A673 (cell line): Measurements from ENCODE around the gene CARS2. TPM values are rescaled to one million over a fixed set of nuclear protein-coding genes. Genes with fewer than 3 reads are reported as not detected.
"Not testable (repeated sequence)": the region's sequence is repeated elsewhere in the genome, so short reads cannot be mapped to it uniquely, and the experiment has no call there.

Source experiments
- BruUV-seq: library from RNA; stranded (reverse); fragments of 400-500 nt; replicated peaks from 2 replicates; lab custom pipeline; 2021; lab: Mats Ljungman, UMichigan
- CTCF ChIA-PET: fragments of 300-600 bp; sonication (Branson Sonifier 250); formaldehyde crosslinking; loops from one replicate; lab custom pipeline; 2022; ENCODE audit warnings: antibody characterized with exemption; lab: Charles Lee
- POLR2A ChIA-PET: fragments of 300-600 bp; sonication (Branson Sonifier 250); formaldehyde crosslinking; loops from one replicate; lab custom pipeline; 2022; ENCODE audit warnings: antibody characterized with exemption; ENCODE audit not compliant: low non-redundant PET; lab: Charles Lee
- DNase-seq: peaks from one replicate; pipeline ENCODE4 v3.0.0-alpha.2; 2015; ENCODE audit warnings: low spot score
- H3K27ac ChIP-seq: fragments of 200-600 bp; sonication (generic); 2 replicates; pipeline ENCODE4 v1.5.1; 2016; ENCODE audit warnings: mixed run types, low read depth, mild to moderate bottlenecking, mixed read lengths, antibody characterized with exemption, low read length; ENCODE audit not compliant: poor library complexity, severe bottlenecking
- H3K27me3 ChIP-seq: fragments of 200-600 bp; sonication (generic); replicated peaks from 2 replicates; pipeline ENCODE4 v1.6.1; 2017; ENCODE audit warnings: mixed run types, low read depth, mild to moderate bottlenecking, mixed read lengths, antibody characterized with exemption, low read length; ENCODE audit not compliant: insufficient read depth, poor library complexity
- H3K36me3 ChIP-seq: fragments of 200-600 bp; sonication (generic); 2 replicates; pipeline ENCODE4 v1.6.1; 2016; ENCODE audit warnings: mixed run types, mild to moderate bottlenecking, mixed read lengths, antibody characterized with exemption, low read length; ENCODE audit not compliant: insufficient read depth, poor library complexity, severe bottlenecking
- H3K4me1 ChIP-seq: fragments of 200-600 bp; sonication (generic); 2 replicates; pipeline ENCODE4 v1.6.1; 2017; ENCODE audit warnings: mixed run types, mild to moderate bottlenecking, mixed read lengths, antibody characterized with exemption, low read length; ENCODE audit not compliant: insufficient read depth, poor library complexity, severe bottlenecking
- H3K4me3 ChIP-seq: fragments of 200-600 bp; sonication (generic); 2 replicates; pipeline ENCODE4 v1.5.1; 2016; ENCODE audit warnings: low read depth, mixed run types, mild to moderate bottlenecking, mixed read lengths, low read length; ENCODE audit not compliant: poor library complexity, severe bottlenecking
- H3K9me3 ChIP-seq: fragments of 200-600 bp; sonication (generic); 2 replicates; pipeline ENCODE4 v1.6.1; 2016; ENCODE audit warnings: mixed run types, low read depth, mild to moderate bottlenecking, mixed read lengths, antibody characterized with exemption, low read length; ENCODE audit not compliant: poor library complexity, severe bottlenecking
- EZH2 ChIP-seq: fragments of 200-600 bp; sonication (generic); IDR thresholded peaks from 2 replicates; pipeline ENCODE4 v1.6.1; 2017; ENCODE audit warnings: borderline replicate concordance, low read depth, mild to moderate bottlenecking, mixed read lengths, antibody characterized with exemption, low read length; ENCODE audit not compliant: poor library complexity, severe bottlenecking
- intact Hi-C: fragments of 100-400 bp; cut with micrococcal nuclease; formaldehyde crosslinking; loops from one replicate; pipeline ENCODE4 v1.10.0; 2022; ENCODE audit not compliant: unreplicated experiment
- total RNA-seq: library from RNA; stranded (reverse); gene quantifications from 2 replicates; pipeline ENCODE4 v1.2.3, GENCODE V29; 2021
- TF ChIP-seq, protein P1 (sequence below): fragments of 300-800, 200-600 bp; sonication (generic); conservative IDR thresholded peaks from 2 replicates; pipeline ENCODE4 v1.5.1; 2017; ENCODE audit warnings: low read depth, mild to moderate bottlenecking, antibody characterized with exemption, low read length, moderate library complexity, mixed read lengths

The CARS2 gene
- total RNA-seq, 1 experiment from 2014 or later, result 71.4 TPM

DNA sequence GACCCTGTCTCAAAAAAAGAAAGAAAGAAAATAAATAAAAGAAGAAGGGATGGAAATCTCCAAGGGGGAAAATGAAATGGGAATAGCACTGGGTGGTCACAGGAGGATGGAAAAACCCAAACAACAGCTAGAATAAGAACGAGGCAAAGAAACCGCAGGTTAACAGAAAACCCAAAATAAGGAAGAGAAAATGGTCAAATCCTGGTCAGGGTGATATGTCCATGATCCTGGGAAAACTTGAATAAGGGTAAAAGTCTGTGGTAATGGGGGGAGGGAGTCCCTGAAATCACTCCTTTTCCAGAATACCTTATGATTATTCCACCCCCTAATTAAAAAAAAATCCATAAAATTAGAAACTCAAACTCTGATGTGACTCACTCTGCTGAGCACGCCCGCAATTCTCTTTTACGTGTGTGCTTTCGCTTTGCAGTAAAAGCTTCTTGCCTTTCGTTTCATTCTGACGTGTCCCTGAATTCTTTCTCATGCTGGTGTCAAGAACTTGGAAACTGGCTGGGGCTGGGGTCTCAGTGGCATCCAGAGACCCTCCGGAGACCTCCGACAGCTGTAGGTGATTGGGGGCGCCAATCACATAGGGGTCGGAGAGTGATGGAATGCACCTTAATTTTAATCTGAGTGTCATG, 94.8 kb downstream of the CARS2 start:
- H3K27me3 ChIP-seq, result no peaks in the 10 kb centered on the region
- H3K9me3 ChIP-seq, result no peaks in the 10 kb centered on the region
- no TSS peak for BruUV-seq
- H3K36me3 ChIP-seq, result no peaks in the 10 kb centered on the region
- CTCF ChIA-PET, result no interaction called here
- TF ChIP-seq, protein P1, sequence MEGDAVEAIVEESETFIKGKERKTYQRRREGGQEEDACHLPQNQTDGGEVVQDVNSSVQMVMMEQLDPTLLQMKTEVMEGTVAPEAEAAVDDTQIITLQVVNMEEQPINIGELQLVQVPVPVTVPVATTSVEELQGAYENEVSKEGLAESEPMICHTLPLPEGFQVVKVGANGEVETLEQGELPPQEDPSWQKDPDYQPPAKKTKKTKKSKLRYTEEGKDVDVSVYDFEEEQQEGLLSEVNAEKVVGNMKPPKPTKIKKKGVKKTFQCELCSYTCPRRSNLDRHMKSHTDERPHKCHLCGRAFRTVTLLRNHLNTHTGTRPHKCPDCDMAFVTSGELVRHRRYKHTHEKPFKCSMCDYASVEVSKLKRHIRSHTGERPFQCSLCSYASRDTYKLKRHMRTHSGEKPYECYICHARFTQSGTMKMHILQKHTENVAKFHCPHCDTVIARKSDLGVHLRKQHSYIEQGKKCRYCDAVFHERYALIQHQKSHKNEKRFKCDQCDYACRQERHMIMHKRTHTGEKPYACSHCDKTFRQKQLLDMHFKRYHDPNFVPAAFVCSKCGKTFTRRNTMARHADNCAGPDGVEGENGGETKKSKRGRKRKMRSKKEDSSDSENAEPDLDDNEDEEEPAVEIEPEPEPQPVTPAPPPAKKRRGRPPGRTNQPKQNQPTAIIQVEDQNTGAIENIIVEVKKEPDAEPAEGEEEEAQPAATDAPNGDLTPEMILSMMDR, result no peak
- no peak for TF ChIP-seq EZH2
- peak; percentile 22 for DNase-seq
- peak overlapping the region; percentile 22 for H3K4me3 ChIP-seq
- no peaks in the 10 kb centered on the region for H3K4me1 ChIP-seq
- POLR2A ChIA-PET, result no interaction called here
- intact Hi-C loops, result no loop called here
- H3K27ac ChIP-seq, result no peak overlapping the region

DNA sequence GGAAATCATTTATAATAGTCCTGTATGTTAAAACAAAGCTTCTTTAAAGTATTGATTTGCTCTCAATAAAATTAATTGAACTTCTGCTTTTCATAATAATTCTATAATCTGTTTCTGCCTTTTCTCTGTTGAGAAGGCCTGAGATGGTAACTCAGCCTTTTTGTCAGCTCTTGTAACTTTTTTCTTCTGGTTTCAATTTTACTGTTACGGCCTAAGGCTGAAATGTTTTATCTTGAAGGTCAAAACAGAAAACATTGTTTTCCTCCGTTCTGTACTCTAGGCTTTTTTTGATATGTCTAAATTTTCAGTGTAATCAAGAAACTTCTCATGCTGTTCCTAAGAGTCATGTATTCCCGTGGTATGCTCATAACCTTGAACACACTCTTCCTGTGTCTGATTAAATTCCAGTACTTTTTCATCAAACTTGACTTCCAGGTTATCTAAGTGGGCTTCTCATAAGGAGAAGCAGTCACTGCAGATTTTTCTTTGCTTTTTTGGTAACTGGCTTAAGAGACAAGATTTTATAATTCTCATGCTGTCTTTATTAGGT, 98.2 kb downstream of the CARS2 start:
- intact Hi-C loops, result loop anchor here (2.0 kb wide), 1 partner anchor 61 kb away; no protein-coding TSS in a partner anchor
- Histone ChIP-seq H3K9me3 (no peaks in the 10 kb centered on the region), H3K27me3 (no peaks in the 10 kb centered on the region), H3K36me3 (no peaks in the 10 kb centered on the region), H3K4me1 (no peaks in the 10 kb centered on the region), H3K27ac (no peak overlapping the region), H3K4me3 (no peak overlapping the region)
- BruUV-seq, result no TSS peak
- TF ChIP-seq, protein P1, result no peak
- TF ChIP-seq EZH2, result no peak
- ChIA-PET CTCF (no interaction called here), POLR2A (no interaction called here)
- DNase-seq, result no peak

DNA sequence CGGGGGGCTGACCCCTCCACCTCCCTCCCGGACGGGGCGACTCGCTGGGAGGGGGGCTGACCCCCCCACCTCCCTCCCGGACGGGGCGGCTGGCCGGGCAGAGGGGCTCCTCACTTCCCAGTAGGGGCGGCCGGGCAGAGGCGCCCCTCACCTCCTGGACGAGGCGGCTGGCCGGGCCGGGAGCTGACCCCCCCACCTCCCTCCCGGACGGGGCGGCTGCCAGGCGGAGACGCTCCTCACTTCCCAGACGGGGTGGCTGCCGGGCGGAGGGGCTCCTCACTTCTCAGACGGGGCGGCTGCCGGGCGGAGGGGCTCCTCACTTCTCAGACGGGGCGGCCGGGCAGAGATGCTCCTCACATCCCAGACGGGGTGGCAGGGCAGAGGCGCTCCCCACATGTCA, 99.6 kb downstream of the CARS2 start:
- intact Hi-C loops, CTCF ChIA-PET, BruUV-seq: not testable (repeated sequence)

DNA sequence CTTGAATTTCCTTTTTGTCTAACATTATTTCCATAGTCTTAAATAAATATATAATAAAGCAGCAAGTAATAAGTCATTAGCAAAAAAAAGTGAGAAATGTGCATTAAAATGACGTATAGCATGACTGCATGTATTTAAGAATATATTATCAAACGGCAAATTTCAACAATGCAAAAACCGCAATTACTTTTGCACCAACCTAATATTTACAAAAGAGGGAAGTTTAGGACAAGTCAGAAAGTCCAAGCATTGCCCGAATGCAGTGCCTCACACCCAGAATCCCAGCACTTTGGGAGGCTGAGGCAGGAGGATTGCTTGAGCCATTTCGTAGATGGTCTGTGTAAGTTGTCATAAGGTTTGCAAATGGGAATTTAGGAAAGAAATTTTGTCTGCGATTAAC, 100.8 kb downstream of the CARS2 start:
- TF ChIP-seq, protein P1, result no peak
- no peak for TF ChIP-seq EZH2
- H3K36me3 ChIP-seq, result no peaks in the 10 kb centered on the region
- H3K4me3 ChIP-seq, result no peak overlapping the region
- ChIA-PET CTCF (no interaction called here), POLR2A (no interaction called here)
- H3K4me1 ChIP-seq, result no peaks in the 10 kb centered on the region
- H3K9me3 ChIP-seq, result no peaks in the 10 kb centered on the region
- intact Hi-C loops, result no loop called here
- no peaks in the 10 kb centered on the region for H3K27me3 ChIP-seq
- BruUV-seq, result no TSS peak
- no peak overlapping the region for H3K27ac ChIP-seq
- DNase-seq, result no peak

More for the DNA sequence above, 99.6 kb downstream of the CARS2 start:
- H3K36me3 ChIP-seq, DNase-seq, POLR2A ChIA-PET, H3K27me3 ChIP-seq, H3K4me1 ChIP-seq, H3K4me3 ChIP-seq, H3K9me3 ChIP-seq, H3K27ac ChIP-seq: not testable (repeated sequence)
